22Rv1 (cell line): ENCODE results near the gene SPATA31C2.
A peak's percentile ranks its signal among the peaks of the same experiment; 100 is the strongest.

ENCODE experiments used
- H3K27ac ChIP-seq: fragments of 450-650 bp; 2 replicates; pipeline ENCODE4 v1.5.1; 2017
- CTCF ChIP-seq: fragments of 450-650 bp; IDR thresholded peaks from 2 replicates; pipeline ENCODE4 v1.5.1; 2017; ENCODE audit warnings: mild to moderate bottlenecking
- ZFX ChIP-seq: fragments of 450-650 bp; IDR thresholded peaks from 2 replicates; pipeline ENCODE4 v1.6.1; 2017; ENCODE audit warnings: antibody characterized with exemption, borderline replicate concordance

Gene SPATA31C2

DNA sequence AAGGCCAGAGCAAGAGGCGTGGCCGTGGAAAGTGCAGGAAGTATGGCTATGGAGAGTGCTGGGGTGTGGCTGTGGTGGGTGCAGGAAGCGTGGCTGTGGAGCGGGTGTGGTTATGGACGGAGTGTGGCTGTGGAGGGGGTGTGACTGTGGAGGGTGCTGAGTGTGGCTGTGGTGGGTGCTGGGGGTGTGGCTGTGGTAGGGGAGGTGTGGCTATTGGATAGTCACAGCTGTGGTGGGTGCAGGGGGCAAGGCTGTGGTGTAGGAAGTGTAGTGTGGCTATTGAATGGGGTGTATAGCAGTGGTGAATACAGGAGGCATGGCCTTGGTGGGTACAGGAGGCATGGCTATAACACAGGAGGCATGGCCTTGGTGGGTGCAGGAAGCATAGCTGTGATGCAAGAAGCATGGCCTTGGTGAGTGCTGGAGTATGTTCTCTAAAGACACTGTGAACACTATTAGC lies 40.8 kb upstream of the SPATA31C2 start:
- TF ChIP-seq ZFX (no peak), CTCF (no peak)
- H3K27ac ChIP-seq: no peak overlapping the region

- no peak overlapping the region for H3K27ac ChIP-seq
- TF ChIP-seq CTCF (no peak), ZFX (no peak)
Observed at GRCh38 chr9:88178641-88179040, 40.4 kb upstream of the SPATA31C2 start.

DNA sequence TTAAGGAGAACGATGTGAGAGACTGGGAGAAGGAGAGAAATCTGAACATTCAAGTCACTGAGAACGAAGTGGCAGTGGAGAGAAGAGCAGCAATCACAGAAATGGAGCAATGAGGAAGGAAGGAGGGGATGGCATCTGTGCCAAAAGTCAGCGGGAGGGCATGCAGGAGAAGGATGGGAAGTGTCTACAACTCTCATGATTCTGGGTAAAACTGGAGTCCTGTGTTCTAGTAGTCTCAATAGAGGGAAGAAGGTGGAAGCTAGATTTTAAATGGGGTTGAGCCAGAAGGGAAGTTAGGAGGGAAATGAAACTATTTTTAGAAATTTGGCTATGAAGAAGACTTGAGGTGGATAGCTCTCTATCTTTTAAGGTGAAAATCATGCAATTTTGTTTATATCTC lies 39.1 kb upstream of the SPATA31C2 start:
- no peak for TF ChIP-seq CTCF
- TF ChIP-seq ZFX: no peak
- H3K27ac ChIP-seq: no peak overlapping the region

GRCh38 chr9:88174324-88174723 lies 36.0 kb upstream of the SPATA31C2 start:
- H3K27ac ChIP-seq: no peak overlapping the region
- no peak for TF ChIP-seq CTCF

GRCh38 chr9:88173378-88173999 lies 35.2 kb upstream of the SPATA31C2 start:
- no peak for TF ChIP-seq ZFX
- TF ChIP-seq CTCF: peak; percentile 83
- no peak overlapping the region for H3K27ac ChIP-seq

DNA sequence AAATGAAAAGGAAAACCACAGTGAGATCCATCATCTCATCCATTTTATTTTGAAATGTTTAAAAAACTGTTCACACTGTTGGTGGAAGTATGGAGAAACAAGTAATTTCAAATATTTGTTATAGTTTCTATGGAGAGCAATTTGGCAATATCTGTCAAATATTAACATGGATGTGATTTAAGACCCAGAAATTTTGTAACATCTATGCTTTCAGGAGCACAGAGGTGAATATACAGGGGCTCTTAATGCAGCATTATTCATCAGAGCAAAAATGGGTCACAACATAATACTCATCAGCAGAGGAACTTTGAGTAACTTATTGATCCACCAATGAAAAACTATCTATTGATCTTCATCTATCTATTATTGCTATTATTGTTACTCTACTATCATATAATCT lies 31.4 kb upstream of the SPATA31C2 start:
- TF ChIP-seq ZFX: no peak
- no peak for TF ChIP-seq CTCF
- no peak overlapping the region for H3K27ac ChIP-seq

- TF ChIP-seq CTCF (no peak), ZFX (no peak)
- no peak overlapping the region for H3K27ac ChIP-seq
Observed at GRCh38 chr9:88168564-88168963, 30.3 kb upstream of the SPATA31C2 start.
